Measurements from ENCODE around the gene NECTIN1. TPM values are rescaled to one million over a fixed set of nuclear protein-coding genes. Genes with fewer than 3 reads are reported as not detected.

NECTIN1 gene
- total and polyA plus RNA-seq, 2 donors (not counting 3 experiments of a cell fraction or from before 2014, with no cell fraction given) = 10.8 to 23.6 TPM

- no peak overlapping the region for H3K4me3 ChIP-seq (replicated peaks in 1 of 3; ENCODE audit: insufficient read depth in 1 of 3, low read depth in 1 of 3, low read length in 3 of 3)
- peaks cover 0 to 3% of the 10 kb centered on the region in 2 experiments for H3K36me3 ChIP-seq (ENCODE audit: control insufficient read depth in 2 of 2, extremely low read depth in 1 of 2, insufficient read depth in 2 of 2, low read length in 2 of 2)
- no peaks in the 10 kb centered on the region for H3K79me2 ChIP-seq (ENCODE audit: control insufficient read depth, insufficient read depth, low read length)
- no peak overlapping the region for H2AFZ ChIP-seq (ENCODE audit: low read depth, low read length)
- H3K9me3 ChIP-seq (replicated peaks; ENCODE audit: control insufficient read depth, insufficient read depth, low read length) = no peaks in the 10 kb centered on the region
- H3K4me1 ChIP-seq (ENCODE audit: control insufficient read depth, extremely low read depth, insufficient read depth, low read length) = peaks cover 20% of the 10 kb centered on the region
- H3K27me3 ChIP-seq (ENCODE audit: control insufficient read depth in 2 of 2, insufficient read depth in 2 of 2, low read length in 2 of 2) = no peaks in the 10 kb centered on the region
- FAIRE-seq (no peak), DNase-seq (ENCODE audit: low read depth, low spot score) (peak; percentile 31)
- CTCF ChIA-PET = interaction anchor here (1.3 to 11.6 kb wide), 4 partner anchors 9 to 196 kb away, joined by 3 to 128 read pairs (median 4); partner anchors contain the start of gene NECTIN1
- dilution Hi-C loops (cut with MboI; ENCODE audit: extremely low pct_ligation_motif_present, low sequenced_read_pairs) = no loop called here
- H3K27ac ChIP-seq (ENCODE audit: insufficient read depth, low read depth, low read length) = peak overlapping the region; percentile 22
- H3K9ac ChIP-seq (replicated peaks; ENCODE audit: extremely low read depth, insufficient read depth, low read length) = no peak overlapping the region
- intact Hi-C loops (cut with micrococcal nuclease) = loop anchor here (1.0 kb wide), 2 partner anchors 13 to 58 kb away; partner anchors contain the start of gene NECTIN1
- POLR2A ChIA-PET = interaction anchor here (1.5 kb wide), 1 partner anchor 58 kb away, joined by 5 read pairs; the partner anchor contains the start of gene NECTIN1
- H3K4me2 ChIP-seq (ENCODE audit: insufficient read depth, low read length) = no peak overlapping the region
- BruUV-seq (replicated peaks) = no TSS peak
- no peaks in the 10 kb centered on the region for H4K20me1 ChIP-seq (replicated peaks; ENCODE audit: control insufficient read depth, extremely low read depth, insufficient read depth, low read length)
- H3K9me1 ChIP-seq (replicated peaks; ENCODE audit: control insufficient read depth, extremely low read depth, insufficient read depth, low read length) = no peaks in the 10 kb centered on the region
- TF ChIP-seq POLR2A (IDR thresholded peaks at IDR 0.05; ENCODE audit: low read depth, low read length) (no peak), GATA2 (IDR thresholded peaks at IDR 0.05; ENCODE audit: insufficient read depth, insufficient read length, low read depth, low read length) (peak; percentile 48), MAX (IDR thresholded peaks at IDR 0.05; ENCODE audit: insufficient read depth, insufficient read length) (no peak), JUN (IDR thresholded peaks at IDR 0.05; ENCODE audit: borderline replicate concordance, insufficient read depth, insufficient read length, low read depth) (no peak), POLR2AphosphoS5 (IDR thresholded peaks at IDR 0.05; ENCODE audit: insufficient read depth, low read depth, low read length) (no peak), MYC (IDR thresholded peaks at IDR 0.05; ENCODE audit: low read depth, low read length) (no peak)
Measured at GRCh38 chr11:119671561-119672015, 57.4 kb downstream of the NECTIN1 start.

GRCh38 chr11:119671051-119671450, 57.9 kb downstream of the NECTIN1 start:
- no TSS peak for BruUV-seq (replicated peaks)
- no peaks in the 10 kb centered on the region for H3K79me2 ChIP-seq (ENCODE audit: control insufficient read depth, insufficient read depth, low read length)
- TF ChIP-seq POLR2AphosphoS5 (IDR thresholded peaks at IDR 0.05; ENCODE audit: insufficient read depth, low read depth, low read length) (peak; percentile 48), MAX (IDR thresholded peaks at IDR 0.05; ENCODE audit: insufficient read depth, insufficient read length) (no peak), JUN (IDR thresholded peaks at IDR 0.05; ENCODE audit: borderline replicate concordance, insufficient read depth, insufficient read length, low read depth) (no peak)
- H3K27ac ChIP-seq (ENCODE audit: insufficient read depth, low read depth, low read length) = peak overlapping the region; percentile 22
- H3K9ac ChIP-seq (replicated peaks; ENCODE audit: extremely low read depth, insufficient read depth, low read length) = no peak overlapping the region
- peak; percentile 64 for DNase-seq (ENCODE audit: low read depth, low spot score)
- no peak overlapping the region for H3K4me2 ChIP-seq (ENCODE audit: insufficient read depth, low read length)
- H3K27me3 ChIP-seq (ENCODE audit: control insufficient read depth in 2 of 2, insufficient read depth in 2 of 2, low read length in 2 of 2) = no peaks in the 10 kb centered on the region
- POLR2A ChIA-PET = interaction anchor here (1.5 kb wide), 1 partner anchor 58 kb away, joined by 5 read pairs; the partner anchor contains the start of gene NECTIN1
- no peak overlapping the region for H3K4me3 ChIP-seq (replicated peaks in 1 of 3; ENCODE audit: insufficient read depth in 1 of 3, low read depth in 1 of 3, low read length in 3 of 3)
- H3K9me1 ChIP-seq (replicated peaks; ENCODE audit: control insufficient read depth, extremely low read depth, insufficient read depth, low read length) = no peaks in the 10 kb centered on the region
- intact Hi-C loops (cut with micrococcal nuclease) = loop anchor here (1.0 kb wide), 2 partner anchors 13 to 58 kb away; partner anchors contain the start of gene NECTIN1
- dilution Hi-C loops (cut with MboI; ENCODE audit: extremely low pct_ligation_motif_present, low sequenced_read_pairs) = no loop called here
- no peaks in the 10 kb centered on the region for H4K20me1 ChIP-seq (replicated peaks; ENCODE audit: control insufficient read depth, extremely low read depth, insufficient read depth, low read length)
- peak; percentile 79 for FAIRE-seq
- peaks cover 15% of the 10 kb centered on the region for H3K4me1 ChIP-seq (ENCODE audit: control insufficient read depth, extremely low read depth, insufficient read depth, low read length)
- no peaks in the 10 kb centered on the region for H3K9me3 ChIP-seq (replicated peaks; ENCODE audit: control insufficient read depth, insufficient read depth, low read length)
- CTCF ChIA-PET = interaction anchor here (1.3 to 11.6 kb wide), 4 partner anchors 9 to 196 kb away, joined by 3 to 128 read pairs (median 4); partner anchors contain the start of gene NECTIN1
- H3K36me3 ChIP-seq (ENCODE audit: control insufficient read depth in 2 of 2, extremely low read depth in 1 of 2, insufficient read depth in 2 of 2, low read length in 2 of 2) = peaks cover 0 to 3% of the 10 kb centered on the region in 2 experiments
- no peak overlapping the region for H2AFZ ChIP-seq (ENCODE audit: low read depth, low read length)

Data from endothelial cell of umbilical vein (primary cell).